ENCODE measurements around the gene LAMB4.
"Not testable (repeated sequence)": the region's sequence is repeated elsewhere in the genome, so short reads cannot be mapped to it uniquely, and the experiment has no call there.

Gene LAMB4

GRCh38 chr7:108038986-108039385 lies 91.2 kb downstream of the LAMB4 start:
- DNase-seq = no peak

GRCh38 chr7:108037741-108038140 lies 92.4 kb downstream of the LAMB4 start:
- no peak for DNase-seq

- DNase-seq = no peak
These were observed 93.0 kb downstream of the LAMB4 start for GRCh38 chr7:108037140-108037539.

- no peak for DNase-seq
These were observed 95.6 kb downstream of the LAMB4 start for GRCh38 chr7:108034586-108034985.

GRCh38 chr7:108033776-108034497 lies 96.2 kb downstream of the LAMB4 start:
- DNase-seq = no peak

GRCh38 chr7:108033309-108033708 lies 96.9 kb downstream of the LAMB4 start:
- not testable (repeated sequence) for DNase-seq

- no peak for DNase-seq
These were observed 99.6 kb downstream of the LAMB4 start for GRCh38 chr7:108030516-108030915.

GRCh38 chr7:108029034-108029433 lies 101.1 kb downstream of the LAMB4 start:
- no peak for DNase-seq

GRCh38 chr7:108028111-108028510 lies 102.0 kb downstream of the LAMB4 start:
- no peak for DNase-seq

GRCh38 chr7:108027239-108027638 lies 102.9 kb downstream of the LAMB4 start:
- DNase-seq = no peak

- no peak for DNase-seq
These were observed 103.5 kb downstream of the LAMB4 start for GRCh38 chr7:108026647-108027046.

GRCh38 chr7:108026116-108026515 lies 104.0 kb downstream of the LAMB4 start:
- DNase-seq = peak; percentile 67

GRCh38 chr7:108024538-108024937 lies 105.6 kb downstream of the LAMB4 start:
- DNase-seq = no peak

GRCh38 chr7:108020585-108020984 lies 109.6 kb downstream of the LAMB4 start:
- DNase-seq = peak; percentile 15

GRCh38 chr7:108018668-108019067 lies 111.5 kb downstream of the LAMB4 start:
- DNase-seq = no peak

GRCh38 chr7:108017776-108018151 lies 112.4 kb downstream of the LAMB4 start:
- DNase-seq = no peak

- no peak for DNase-seq
These were observed 113.1 kb downstream of the LAMB4 start for GRCh38 chr7:108016841-108017775.

GRCh38 chr7:108015740-108016139 lies 114.4 kb downstream of the LAMB4 start:
- DNase-seq = no peak

- DNase-seq = no peak
These were observed 115.1 kb downstream of the LAMB4 start for GRCh38 chr7:108014747-108015682.

GRCh38 chr7:108014215-108014614 lies 115.9 kb downstream of the LAMB4 start:
- DNase-seq = no peak

- no peak for DNase-seq
These were observed 117.4 kb downstream of the LAMB4 start for GRCh38 chr7:108012499-108013430.

- DNase-seq = no peak
These were observed 119.8 kb downstream of the LAMB4 start for GRCh38 chr7:108010377-108010776.
